IPS-20b (cell line): Measurements from ENCODE around the gene LHX2.

Experiments
- H3K27ac ChIP-seq: one replicate; pipeline ENCODE4 v1.5.1; 2013; ENCODE audit warnings: low read length
- H3K27me3 ChIP-seq: 2 replicates; pipeline ENCODE4 v1.6.1; 2013; ENCODE audit warnings: mild to moderate bottlenecking, low read length, inconsistent platforms; ENCODE audit not compliant: insufficient read depth
- H3K36me3 ChIP-seq: 2 replicates; pipeline ENCODE4 v1.6.1; 2013; ENCODE audit warnings: low read depth, mild to moderate bottlenecking, inconsistent platforms, low read length, moderate library complexity; ENCODE audit not compliant: insufficient read depth
- H3K4me1 ChIP-seq: 2 replicates; pipeline ENCODE4 v1.6.1; 2013; ENCODE audit warnings: mild to moderate bottlenecking, control low read depth, inconsistent platforms, low read length, moderate library complexity; ENCODE audit not compliant: insufficient read depth
- H3K4me3 ChIP-seq: 2 replicates; pipeline ENCODE4 v1.5.1; 2013; ENCODE audit warnings: mild to moderate bottlenecking, low read length, inconsistent platforms
- H3K9ac ChIP-seq: 2 replicates; pipeline ENCODE4 v1.6.1; 2013; ENCODE audit warnings: low read depth, mild to moderate bottlenecking, inconsistent platforms, low read length, moderate library complexity
- H3K9me3 ChIP-seq: 2 replicates; pipeline ENCODE4 v1.6.1; 2013; ENCODE audit warnings: mild to moderate bottlenecking, low read depth, low read length, inconsistent platforms; ENCODE audit not compliant: insufficient read depth

Gene LHX2

DNA sequence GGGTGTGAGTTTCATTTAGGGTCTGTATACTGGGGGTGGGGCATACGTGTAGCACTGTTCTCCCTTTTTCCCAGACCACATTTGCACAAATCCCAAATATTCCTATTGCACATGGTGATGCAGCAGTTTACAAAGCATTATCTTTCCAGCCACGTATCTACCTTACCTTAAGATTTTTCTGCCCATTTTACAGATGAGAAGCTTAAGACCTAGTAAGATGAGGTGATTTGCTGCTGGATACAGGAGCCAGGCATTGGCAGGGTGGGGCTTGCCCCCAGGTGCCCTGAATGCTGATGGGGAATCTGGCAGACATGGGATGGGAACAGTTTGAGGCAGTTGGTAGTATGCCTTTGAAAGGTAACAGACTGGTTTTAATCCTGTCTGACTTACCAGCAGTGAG is 12.5 kb downstream of the LHX2 start:
- Histone ChIP-seq H3K4me3 (no peak overlapping the region), H3K27me3 (peaks cover 94% of the 10 kb centered on the region), H3K4me1 (peaks cover 9% of the 10 kb centered on the region; the same call in 1 of the 2 replicates), H3K36me3 (no peaks in the 10 kb centered on the region), H3K27ac (no peak overlapping the region), H3K9me3 (no peaks in the 10 kb centered on the region), H3K9ac (no peak overlapping the region)

DNA sequence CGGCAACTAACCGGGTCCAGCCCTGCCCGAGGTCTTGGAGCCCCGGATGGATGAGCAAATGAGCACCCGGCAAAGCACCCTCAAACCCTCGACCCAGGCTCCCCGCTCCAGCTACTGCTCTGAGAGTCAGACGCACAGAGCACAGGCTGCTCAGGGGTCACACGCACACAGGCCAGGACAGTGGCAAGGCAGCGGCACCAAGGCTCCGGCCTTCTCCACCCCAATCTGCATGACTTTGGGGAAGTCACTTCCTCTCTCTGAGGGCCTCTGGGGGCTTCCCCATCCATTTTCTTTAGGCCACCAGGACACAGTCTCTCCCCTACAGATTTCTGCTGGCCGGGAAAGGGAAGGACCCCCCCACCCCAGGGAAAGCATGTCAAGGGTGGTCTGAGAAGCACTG is 18.0 kb downstream of the LHX2 start:
- Histone ChIP-seq H3K27ac (no peak overlapping the region), H3K9ac (peak overlapping the region; percentile 27; the same call in 1 of the 2 replicates), H3K36me3 (no peaks in the 10 kb centered on the region), H3K4me3 (no peak overlapping the region), H3K9me3 (no peaks in the 10 kb centered on the region), H3K27me3 (peaks cover 91% of the 10 kb centered on the region), H3K4me1 (no peaks in the 10 kb centered on the region)

- H3K36me3 ChIP-seq = no peaks in the 10 kb centered on the region
- no peak overlapping the region for H3K9ac ChIP-seq
- no peaks in the 10 kb centered on the region for H3K9me3 ChIP-seq
- no peaks in the 10 kb centered on the region for H3K4me1 ChIP-seq
- no peak overlapping the region for H3K27ac ChIP-seq
- H3K27me3 ChIP-seq = peaks cover 91% of the 10 kb centered on the region
- H3K4me3 ChIP-seq = no peak overlapping the region
Measured at GRCh38 chr9:124030969-124031451, 19.4 kb downstream of the LHX2 start.

DNA sequence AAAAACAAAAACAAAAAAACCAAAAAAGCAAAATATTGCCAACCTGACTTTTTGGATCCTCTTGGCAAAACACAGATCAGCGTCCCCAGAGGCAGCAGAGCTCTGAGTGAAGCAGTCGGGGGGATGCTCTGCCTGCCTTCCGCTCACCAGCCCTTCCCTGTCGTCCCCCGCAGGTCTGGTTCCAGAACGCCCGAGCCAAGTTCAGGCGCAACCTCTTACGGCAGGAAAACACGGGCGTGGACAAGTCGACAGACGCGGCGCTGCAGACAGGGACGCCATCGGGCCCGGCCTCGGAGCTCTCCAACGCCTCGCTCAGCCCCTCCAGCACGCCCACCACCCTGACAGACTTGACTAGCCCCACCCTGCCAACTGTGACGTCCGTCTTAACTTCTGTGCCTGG is 20.7 kb downstream of the LHX2 start:
- Histone ChIP-seq H3K4me3 (peak overlapping the region; percentile 52; the same call in 1 of the 2 replicates), H3K27me3 (peaks cover 89% of the 10 kb centered on the region), H3K36me3 (no peaks in the 10 kb centered on the region), H3K4me1 (no peaks in the 10 kb centered on the region), H3K27ac (no peak overlapping the region), H3K9ac (no peak overlapping the region), H3K9me3 (no peaks in the 10 kb centered on the region)

GRCh38 chr9:124033348-124033747 is 21.8 kb downstream of the LHX2 start:
- H3K4me3 ChIP-seq = no peak overlapping the region
- no peaks in the 10 kb centered on the region for H3K36me3 ChIP-seq
- H3K27me3 ChIP-seq = peaks cover 90% of the 10 kb centered on the region
- no peaks in the 10 kb centered on the region for H3K4me1 ChIP-seq
- H3K9ac ChIP-seq = no peak overlapping the region
- H3K27ac ChIP-seq = no peak overlapping the region
- H3K9me3 ChIP-seq = no peaks in the 10 kb centered on the region

DNA sequence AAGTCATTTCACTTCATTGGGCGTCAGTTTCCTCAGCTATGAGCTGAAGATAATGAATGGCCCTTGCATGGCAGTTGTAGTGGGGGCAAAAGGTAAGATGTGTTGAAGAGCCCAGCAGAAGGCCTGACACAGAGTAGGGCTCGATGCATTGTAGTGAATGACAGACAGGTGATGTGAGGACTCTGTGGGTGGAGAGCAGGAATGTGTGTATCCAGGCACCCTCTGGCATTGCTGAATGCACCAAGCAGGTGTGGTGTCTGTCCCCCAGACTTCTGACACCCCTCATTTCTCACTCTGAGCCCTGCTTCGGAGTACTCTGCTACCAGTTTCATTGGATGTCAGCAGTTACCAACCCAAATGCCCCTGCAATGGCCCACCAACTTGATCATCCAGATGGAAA is 22.4 kb downstream of the LHX2 start:
- Histone ChIP-seq H3K4me1 (no peaks in the 10 kb centered on the region), H3K4me3 (no peak overlapping the region), H3K36me3 (no peaks in the 10 kb centered on the region), H3K9me3 (no peaks in the 10 kb centered on the region), H3K27me3 (peaks cover 91% of the 10 kb centered on the region), H3K9ac (no peak overlapping the region), H3K27ac (no peak overlapping the region)

GRCh38 chr9:124035001-124035650 is 23.6 kb downstream of the LHX2 start:
- Histone ChIP-seq H3K9me3 (no peaks in the 10 kb centered on the region), H3K9ac (no peak overlapping the region), H3K27me3 (peaks cover 92% of the 10 kb centered on the region), H3K4me3 (no peak overlapping the region), H3K27ac (no peak overlapping the region), H3K4me1 (no peaks in the 10 kb centered on the region), H3K36me3 (no peaks in the 10 kb centered on the region)

GRCh38 chr9:124036578-124036977 is 25.0 kb downstream of the LHX2 start:
- Histone ChIP-seq H3K27me3 (peaks cover 95% of the 10 kb centered on the region), H3K9ac (no peak overlapping the region), H3K36me3 (no peaks in the 10 kb centered on the region), H3K27ac (no peak overlapping the region), H3K9me3 (no peaks in the 10 kb centered on the region), H3K4me3 (no peak overlapping the region), H3K4me1 (no peaks in the 10 kb centered on the region)

DNA sequence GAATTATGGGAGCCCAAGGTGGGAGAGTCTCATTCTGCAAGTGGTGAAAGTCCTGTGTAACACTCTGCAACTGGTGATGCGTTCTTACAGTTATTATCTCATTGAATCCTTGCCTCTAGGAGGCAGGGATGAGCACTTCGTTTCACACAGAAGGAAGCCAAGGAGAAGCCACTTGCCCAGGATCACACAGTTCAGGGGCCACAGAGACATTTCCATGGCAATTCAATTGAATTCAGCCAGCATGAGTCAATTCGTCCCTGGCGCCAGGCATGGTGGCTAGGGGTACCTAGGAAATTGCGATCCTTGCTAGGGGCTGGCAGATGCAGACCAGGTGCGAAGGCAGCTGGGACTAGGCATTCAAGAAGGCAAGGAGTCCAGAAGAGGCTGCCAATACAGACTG is 26.2 kb downstream of the LHX2 start:
- no peak overlapping the region for H3K27ac ChIP-seq
- H3K9ac ChIP-seq = no peak overlapping the region
- H3K4me3 ChIP-seq = no peak overlapping the region
- H3K9me3 ChIP-seq = no peaks in the 10 kb centered on the region
- H3K4me1 ChIP-seq = no peaks in the 10 kb centered on the region
- no peaks in the 10 kb centered on the region for H3K36me3 ChIP-seq
- H3K27me3 ChIP-seq = peaks cover 95% of the 10 kb centered on the region

- Histone ChIP-seq H3K9ac (no peak overlapping the region), H3K36me3 (no peaks in the 10 kb centered on the region), H3K4me3 (no peak overlapping the region), H3K27ac (no peak overlapping the region), H3K27me3 (peaks cover 95% of the 10 kb centered on the region), H3K4me1 (no peaks in the 10 kb centered on the region), H3K9me3 (no peaks in the 10 kb centered on the region)
Measured at GRCh38 chr9:124038239-124038638, 26.7 kb downstream of the LHX2 start.

GRCh38 chr9:124038790-124039633 is 27.4 kb downstream of the LHX2 start:
- no peaks in the 10 kb centered on the region for H3K9me3 ChIP-seq
- H3K9ac ChIP-seq = no peak overlapping the region
- peaks cover 94% of the 10 kb centered on the region for H3K27me3 ChIP-seq
- H3K4me3 ChIP-seq = no peak overlapping the region
- no peak overlapping the region for H3K27ac ChIP-seq
- no peaks in the 10 kb centered on the region for H3K36me3 ChIP-seq
- no peaks in the 10 kb centered on the region for H3K4me1 ChIP-seq
